ENCODE measurements around the gene MAFG. TPM values are rescaled to one million over a fixed set of nuclear protein-coding genes. Genes with fewer than 3 reads are reported as not detected.

MAFG gene
- total and polyA plus RNA-seq, 2 of the 13 experiments (the other 11 are each of a cell fraction or from before 2014, with no cell fraction given), result 14.5 to 20.0 TPM

GRCh38 chr17:81966343-81967243 is 39.1 kb upstream of the MAFG start (continued):
- TF ChIP-seq ETV5 (CRISPR knock-in tag; IDR thresholded peaks at IDR 0.05; ENCODE audit: borderline replicate concordance) (peak; percentile 47; the same call in 1 of the 2 replicates), ETV6 (CRISPR knock-in tag; conservative IDR thresholded peaks at IDR 0.05) (peak; percentile 68; the same call in 1 of the 2 replicates), ATF2 (CRISPR knock-in tag; IDR thresholded peaks at IDR 0.05) (peak; percentile 93), BRF2 (CRISPR knock-in tag; IDR thresholded peaks at IDR 0.05) (no peak), KAT8 (CRISPR knock-in tag; IDR thresholded peaks at IDR 0.05) (peak; percentile 89), PAXIP1 (CRISPR knock-in tag; conservative IDR thresholded peaks at IDR 0.05) (peak; percentile 89), ZKSCAN5 (CRISPR knock-in tag; IDR thresholded peaks at IDR 0.05) (0 out of 2 replicates have a peak, but pooled peaks have one; percentile 31), SRF (IDR thresholded peaks at IDR 0.05; ENCODE audit: low read depth, low read length) (no peak), ZNF850 (CRISPR knock-in tag; conservative IDR thresholded peaks at IDR 0.05) (0 out of 2 replicates have a peak, but pooled peaks have one; percentile 66), MAX (IDR thresholded peaks at IDR 0.05) (peak; percentile 88), SATB2 (CRISPR knock-in tag; IDR thresholded peaks at IDR 0.05) (no peak), ZNF737 (CRISPR knock-in tag; IDR thresholded peaks at IDR 0.05; ENCODE audit: borderline replicate concordance) (no peak), MEIS1 (CRISPR knock-in tag; IDR thresholded peaks at IDR 0.05; ENCODE audit: borderline replicate concordance) (peak; percentile 74), PRPF4 (IDR thresholded peaks at IDR 0.05; ENCODE audit: low read depth, low read length, poor library complexity, severe bottlenecking) (no peak), ZSCAN29 (CRISPR knock-in tag; conservative IDR thresholded peaks at IDR 0.05) (no peak; the same call in 1 of the 2 replicates), IKZF4 (CRISPR knock-in tag; IDR thresholded peaks at IDR 0.05; ENCODE audit: borderline replicate concordance, low read depth, not compliant biosample characterization) (peak; percentile 94), THAP7 (CRISPR knock-in tag; IDR thresholded peaks at IDR 0.05) (peak; percentile 89), SMC3 (IDR thresholded peaks at IDR 0.05; ENCODE audit: low read length) (no peak), CBX2 (IDR thresholded peaks at IDR 0.05; ENCODE audit: low read depth, low read length) (no peak), CBX2 (CRISPR knock-in tag; IDR thresholded peaks at IDR 0.05; ENCODE audit: low read depth) (no peak), SNAPC2 (CRISPR knock-in tag; IDR thresholded peaks at IDR 0.05) (no peak; the same call in 1 of the 2 replicates), MED1 (CRISPR knock-in tag; IDR thresholded peaks at IDR 0.05) (peak; percentile 92), NFIC (IDR thresholded peaks at IDR 0.05; ENCODE audit: low read length) (no peak)

Measured in HepG2 (cell line).